Liver (tissue), 3 donors: ENCODE measurements around the gene NPRL2.

Experiments
- CTCF ChIP-seq: fragments of 150-350 bp; IDR thresholded peaks from 2 replicates; pipeline ENCODE4 v1.5.1; 2017; ENCODE audit warnings: improper control_type of control experiment, low read depth, low read length; ENCODE audit not compliant: missing input control
- EGR1 ChIP-seq, 2 donors: IDR thresholded peaks; 2 replicates each; pipeline ENCODE4 v1.6.1; 2016 to 2018; ENCODE audit warnings: antibody characterized with exemption in 2 of 2, low read depth in 2 of 2
- FOXA1 ChIP-seq: IDR thresholded peaks from 2 replicates; pipeline ENCODE4 v1.6.1; 2016; ENCODE audit warnings: antibody characterized with exemption
- MAX ChIP-seq: IDR thresholded peaks from 2 replicates; pipeline ENCODE4 v1.6.1; 2016; ENCODE audit warnings: antibody characterized with exemption
- NR2F2 ChIP-seq: IDR thresholded peaks from 2 replicates; pipeline ENCODE4 v1.6.1; 2016; ENCODE audit warnings: antibody characterized with exemption
- REST ChIP-seq: IDR thresholded peaks from 2 replicates; pipeline ENCODE4 v1.6.1; 2016; ENCODE audit warnings: antibody characterized with exemption, mild to moderate bottlenecking
- RXRA ChIP-seq, 2 donors: IDR thresholded peaks; 2 replicates each; pipeline ENCODE4 v1.6.1; 2017 to 2018; ENCODE audit warnings: antibody characterized with exemption in 2 of 2, mild to moderate bottlenecking in 1 of 2
- TAF1 ChIP-seq: conservative IDR thresholded peaks from 2 replicates; pipeline ENCODE4 v1.6.1; 2016; ENCODE audit warnings: antibody characterized with exemption, mild to moderate bottlenecking
- YY1 ChIP-seq: IDR thresholded peaks from 2 replicates; pipeline ENCODE4 v1.6.1; 2016; ENCODE audit warnings: antibody characterized with exemption, mild to moderate bottlenecking
- donor health status: healthy.
- donor health status: healthy.

- TF ChIP-seq MAX (no peak), CTCF (no peak), EGR1 (IDR thresholded peaks at IDR 0.05; ENCODE audit: low read depth in 2 of 2) (no peak), REST (no peak), YY1 (no peak), FOXA1 (no peak), TAF1 (no peak), NR2F2 (no peak), RXRA (IDR thresholded peaks at IDR 0.05) (no peak)
These were observed 27.4 kb downstream of the NPRL2 start for GRCh38 chr3:50323092-50323600.
